T-helper 1 cell treated with Interleukin-12 subunit alpha and Interleukin-12 subunit beta and Interleukin-4 antibody, amounts not matched to agents 30 ng/mL and 1 ng/mL, for 36 hours (primary cell): ENCODE results near the gene KPNB1. TPM values are rescaled to one million over a fixed set of nuclear protein-coding genes. Genes with fewer than 3 reads are reported as not detected.

Experiments
- intact Hi-C: fragments of 100-400 bp; cut with micrococcal nuclease; formaldehyde crosslinking; loops from one replicate; pipeline ENCODE4 v1.15.1; 2024
- total RNA-seq: library from RNA; stranded (reverse); gene quantifications from 2 replicates; pipeline ENCODE4 v1.2.3, GENCODE V29; 2022

Gene KPNB1
- total RNA-seq = 495 and 501 TPM in 2 replicates

DNA sequence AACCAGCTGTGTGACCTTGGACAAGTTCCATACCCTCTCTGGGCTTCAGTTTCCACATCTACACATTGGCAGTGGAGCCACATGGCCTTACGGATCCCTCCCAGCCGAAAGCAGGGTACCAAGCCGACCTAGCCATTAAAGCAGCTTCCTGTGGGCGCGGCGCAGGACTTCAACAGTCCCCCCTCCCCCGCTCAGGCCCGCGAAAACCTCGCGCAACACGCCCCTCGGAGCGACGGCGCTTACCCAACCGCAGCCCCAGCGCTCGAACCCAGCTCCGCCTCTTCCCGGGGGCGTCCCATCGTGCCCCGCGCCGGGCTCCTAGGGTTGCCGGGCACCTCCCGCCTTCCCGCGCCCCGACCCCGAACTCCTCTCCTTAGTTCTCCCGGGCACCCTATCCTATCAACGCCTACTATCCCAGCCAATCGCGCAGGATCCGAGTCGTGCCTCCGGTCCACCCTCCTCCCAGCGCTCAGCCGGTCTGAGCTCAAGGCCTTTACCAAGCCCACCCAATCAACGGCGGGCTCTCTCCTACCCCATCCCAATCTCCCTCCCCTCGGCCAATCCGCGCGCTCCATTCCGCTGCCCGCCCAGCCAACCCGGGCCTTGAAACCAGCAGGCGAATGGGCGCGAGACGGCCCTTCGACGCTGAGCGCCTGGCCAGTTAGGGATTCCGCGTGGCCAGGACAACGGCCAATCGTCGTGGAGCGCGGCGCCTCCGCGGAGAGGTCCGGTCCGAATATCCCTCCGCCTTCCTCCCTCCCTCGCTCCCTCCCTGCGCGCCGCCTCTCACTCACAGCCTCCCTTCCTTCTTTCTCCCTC, at the start of gene KPNB1:
TSS of gene KPNB1 (plus strand) at position 767 of the 819 bp plus-strand sequence. CDS start 326 bp downstream, outside the sequence.
- intact Hi-C loops = loop anchor here (1.0 to 5.0 kb wide), 11 partner anchors 11 to 1543 kb away; partner anchors contain the start of genes ATP5MC1, CDC27, LRRC46 and MRPL10

DNA sequence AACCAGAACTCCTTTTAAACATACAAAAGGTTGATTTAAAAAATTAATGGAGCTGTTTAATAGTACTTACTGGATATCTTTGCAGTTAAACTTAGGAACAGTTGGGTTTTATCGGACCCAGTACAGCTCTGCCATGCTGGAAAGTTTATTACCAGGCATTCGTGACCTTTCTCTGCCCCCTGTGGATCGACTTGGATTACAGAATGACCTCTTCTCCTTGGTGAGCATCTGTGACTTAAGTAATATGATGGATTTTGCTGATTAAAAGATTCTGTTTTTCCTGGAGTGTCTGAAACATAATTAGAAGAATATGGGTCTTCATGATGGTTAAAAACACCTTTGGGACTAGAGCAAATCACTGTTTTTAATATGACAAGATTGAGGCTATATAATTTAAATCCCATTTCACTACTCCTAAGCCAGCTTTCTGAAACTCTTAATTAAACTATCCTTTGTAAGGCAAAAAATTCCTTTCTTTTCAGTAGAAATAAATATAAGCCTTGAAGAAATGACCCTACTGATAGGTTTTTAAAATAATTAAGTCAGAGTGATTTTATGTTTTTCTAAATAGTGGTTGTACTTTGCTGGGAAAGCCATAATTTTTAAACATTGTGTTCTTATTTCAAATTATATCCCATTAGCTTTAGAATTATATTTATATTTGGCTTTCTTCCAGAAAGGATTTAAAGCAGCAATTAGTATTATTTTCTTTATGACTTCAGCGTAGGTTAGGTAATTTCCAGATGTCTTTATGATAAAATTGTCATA, 45.7 kb upstream of the KPNB1 start:
- intact Hi-C loops = no loop called here

DNA sequence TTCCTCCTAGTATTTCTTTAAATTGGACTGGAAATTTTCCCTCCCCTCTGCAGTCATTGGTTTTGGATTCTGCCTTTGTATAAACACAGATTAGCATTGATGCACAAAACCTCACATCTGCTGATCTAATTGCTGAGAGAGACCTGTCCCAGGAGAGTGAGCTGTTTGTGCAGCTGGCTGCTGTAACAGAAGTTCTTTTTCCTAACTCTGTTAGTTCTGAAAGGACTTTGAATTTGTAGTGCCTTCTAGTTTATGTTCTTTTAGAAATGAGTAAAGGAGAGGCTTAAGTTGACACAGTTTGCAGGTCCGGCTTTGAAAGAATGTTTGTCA, 45.2 kb upstream of the KPNB1 start:
- intact Hi-C loops = no loop called here

DNA sequence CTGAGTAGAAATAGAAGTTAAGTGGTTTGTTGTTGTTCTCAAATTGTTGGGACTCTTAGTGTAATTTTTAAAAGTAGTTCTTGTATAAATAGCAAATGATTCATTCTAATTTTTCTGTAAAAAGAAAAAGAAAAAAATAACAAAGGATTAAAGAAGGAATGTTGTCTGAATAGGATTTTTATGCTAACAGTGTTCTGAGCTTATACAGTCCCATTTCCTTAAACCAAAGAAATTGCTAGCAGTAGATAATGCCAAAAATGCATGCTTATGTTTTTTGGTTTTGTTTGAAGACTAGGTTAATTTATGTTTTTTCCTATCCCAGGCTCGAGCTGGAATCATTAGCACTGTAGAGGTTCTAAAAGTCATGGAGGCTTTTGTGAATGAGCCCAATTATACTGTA, 44.7 kb upstream of the KPNB1 start:
- intact Hi-C loops = no loop called here

DNA sequence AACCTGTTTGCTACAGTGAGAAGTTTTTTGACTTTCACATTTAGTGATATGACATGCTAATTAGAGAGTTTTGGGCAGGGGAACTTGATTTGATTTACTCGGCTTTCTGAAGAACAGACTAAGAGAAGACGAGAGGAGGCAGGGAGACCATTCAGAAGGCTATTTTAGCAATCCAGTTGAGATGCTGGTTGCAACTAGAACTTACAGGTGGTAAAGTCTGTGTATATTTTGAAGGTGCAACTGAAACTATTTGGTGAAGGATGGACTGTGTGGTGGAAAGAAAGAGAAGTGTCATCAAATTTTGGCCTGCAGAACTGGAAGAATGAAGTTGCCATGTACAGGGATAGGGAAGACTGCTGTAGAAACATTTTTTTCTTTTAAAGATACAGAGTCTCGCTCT, 42.2 kb upstream of the KPNB1 start:
- intact Hi-C loops = no loop called here

DNA sequence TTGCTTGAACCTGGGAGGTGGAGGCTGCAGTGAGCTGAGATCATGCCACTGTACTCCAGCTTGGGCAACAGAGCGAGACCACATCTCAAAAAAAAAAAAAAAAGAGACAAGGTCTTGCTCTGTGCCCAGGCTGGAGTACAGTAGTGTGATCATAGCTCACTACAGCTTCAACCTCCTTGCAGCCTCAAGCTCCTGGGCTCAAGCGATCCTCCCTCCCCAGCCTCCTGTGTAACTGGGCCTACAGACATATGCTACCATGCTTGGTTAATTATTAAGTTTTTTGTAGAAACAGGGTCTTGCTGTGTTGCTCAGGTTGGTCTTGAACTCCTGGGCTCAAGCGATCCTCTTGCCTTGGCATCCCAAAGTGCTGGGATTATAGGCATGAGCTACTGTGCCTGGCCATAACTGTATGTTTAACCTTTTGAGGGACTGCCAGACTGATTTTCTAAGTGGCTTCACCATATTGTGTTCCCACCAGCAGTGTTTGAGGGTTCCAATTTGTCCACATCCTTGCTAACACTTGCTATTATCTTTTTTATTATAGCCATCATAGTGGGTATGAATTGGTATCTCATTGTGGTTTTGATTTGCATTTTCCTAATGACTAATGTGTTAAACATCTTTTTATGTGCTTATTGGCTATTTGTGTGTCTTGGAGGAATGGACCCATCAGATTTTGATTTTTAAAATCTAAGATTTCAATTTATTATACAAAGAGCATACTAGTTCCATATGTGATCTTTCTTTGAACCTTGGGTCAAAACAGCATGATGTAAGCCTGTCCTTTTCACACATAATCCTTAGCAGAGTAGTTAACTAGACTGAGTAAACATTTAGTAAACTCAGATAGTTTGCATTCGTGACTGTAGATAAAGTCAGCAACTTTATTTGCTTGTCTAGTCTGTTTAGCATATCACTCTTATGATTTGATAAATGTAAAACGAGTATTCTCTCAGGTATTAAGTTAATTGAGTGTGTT, 38.1 kb upstream of the KPNB1 start:
- intact Hi-C loops = no loop called here

DNA sequence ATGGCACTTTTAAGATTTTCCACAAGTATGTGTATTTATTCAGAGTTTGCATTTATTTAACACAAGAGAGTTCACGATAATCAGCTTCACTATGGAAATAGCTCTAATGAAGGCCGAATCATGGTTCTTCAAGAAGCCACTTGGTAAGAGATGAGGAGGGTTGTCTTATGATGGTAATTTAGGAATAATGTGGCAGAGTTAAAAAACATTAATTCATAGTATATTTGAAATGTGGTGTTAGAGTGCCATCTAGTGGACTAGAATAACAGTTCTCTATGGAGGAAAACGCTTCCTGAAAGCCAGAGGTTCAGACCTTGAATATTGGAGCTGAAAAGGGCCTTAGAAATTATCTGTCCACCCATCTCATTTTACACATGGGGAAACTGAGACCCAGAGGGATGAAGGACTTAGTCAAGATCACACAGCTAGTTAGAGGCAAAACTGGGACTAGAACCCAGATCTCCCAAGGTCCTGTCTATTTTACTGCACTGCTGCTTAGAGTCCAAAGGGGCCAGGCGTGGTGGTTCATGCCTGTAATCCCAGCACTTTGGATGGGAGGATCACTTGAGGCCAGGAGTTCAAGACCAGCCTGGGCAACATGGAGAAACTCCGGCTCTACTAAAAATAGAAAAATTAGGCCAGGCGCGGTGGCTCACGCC, 33.8 kb upstream of the KPNB1 start:
- intact Hi-C loops = loop anchor here (1.0 to 5.0 kb wide), 5 partner anchors 114 to 387 kb away; no protein-coding TSS in a partner anchor

DNA sequence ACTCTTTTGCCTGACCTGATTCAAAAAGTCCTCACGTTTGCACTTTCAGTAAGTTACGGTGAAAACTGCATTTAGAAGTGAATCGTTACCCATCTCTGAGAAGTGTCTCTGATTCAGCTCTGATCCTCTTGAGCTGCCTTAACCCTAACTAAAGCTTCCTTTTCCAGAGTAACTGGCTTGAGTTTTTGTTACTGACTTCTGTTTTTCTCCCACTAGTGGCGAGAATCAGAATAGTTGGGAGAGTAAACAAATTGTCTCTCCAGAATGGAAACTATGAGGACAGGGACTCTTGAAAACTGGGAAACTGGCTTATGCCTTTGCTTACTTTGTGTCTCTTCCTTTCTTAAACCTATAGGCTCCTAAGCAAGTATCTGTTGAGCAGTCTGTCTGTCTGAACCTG, 31.3 kb upstream of the KPNB1 start:
- intact Hi-C loops = loop anchor here (5.0 kb wide), 2 partner anchors 116 to 184 kb away; no protein-coding TSS in a partner anchor

DNA sequence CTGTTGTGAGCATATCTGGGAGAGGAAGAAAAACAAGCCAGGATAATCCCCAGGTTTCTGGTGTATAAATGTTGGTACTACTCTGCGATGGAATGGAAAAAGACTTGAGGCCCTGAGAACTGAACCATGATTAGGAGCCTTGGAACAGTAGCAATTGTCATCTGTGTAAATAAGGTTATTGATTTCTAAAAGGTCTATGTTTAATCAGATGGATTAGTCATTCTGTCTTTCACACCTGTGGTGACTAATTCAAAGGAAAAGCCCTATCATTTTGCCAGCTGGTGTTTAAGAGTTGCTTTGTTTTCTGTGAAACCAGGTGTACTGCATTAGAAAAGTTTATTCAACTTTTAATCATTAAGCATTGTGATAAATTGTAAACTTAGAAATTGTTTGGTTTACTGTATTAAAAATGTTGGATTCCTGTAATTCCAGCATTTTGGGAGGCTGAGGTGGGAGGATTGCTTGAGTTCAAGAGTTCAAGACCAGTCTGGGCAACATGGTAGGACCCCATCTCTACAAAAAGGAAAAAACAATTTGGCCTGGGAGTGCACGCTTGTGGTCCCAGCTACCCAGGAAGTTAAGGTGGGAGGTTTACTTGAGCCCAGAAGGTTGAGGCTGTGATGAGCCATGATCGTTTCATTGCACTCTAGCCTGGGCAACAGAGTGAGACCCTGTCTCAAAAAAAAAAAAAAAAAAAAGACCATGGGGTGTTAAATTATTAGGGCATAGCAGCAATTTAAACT, 29.0 kb upstream of the KPNB1 start:
- intact Hi-C loops = no loop called here

DNA sequence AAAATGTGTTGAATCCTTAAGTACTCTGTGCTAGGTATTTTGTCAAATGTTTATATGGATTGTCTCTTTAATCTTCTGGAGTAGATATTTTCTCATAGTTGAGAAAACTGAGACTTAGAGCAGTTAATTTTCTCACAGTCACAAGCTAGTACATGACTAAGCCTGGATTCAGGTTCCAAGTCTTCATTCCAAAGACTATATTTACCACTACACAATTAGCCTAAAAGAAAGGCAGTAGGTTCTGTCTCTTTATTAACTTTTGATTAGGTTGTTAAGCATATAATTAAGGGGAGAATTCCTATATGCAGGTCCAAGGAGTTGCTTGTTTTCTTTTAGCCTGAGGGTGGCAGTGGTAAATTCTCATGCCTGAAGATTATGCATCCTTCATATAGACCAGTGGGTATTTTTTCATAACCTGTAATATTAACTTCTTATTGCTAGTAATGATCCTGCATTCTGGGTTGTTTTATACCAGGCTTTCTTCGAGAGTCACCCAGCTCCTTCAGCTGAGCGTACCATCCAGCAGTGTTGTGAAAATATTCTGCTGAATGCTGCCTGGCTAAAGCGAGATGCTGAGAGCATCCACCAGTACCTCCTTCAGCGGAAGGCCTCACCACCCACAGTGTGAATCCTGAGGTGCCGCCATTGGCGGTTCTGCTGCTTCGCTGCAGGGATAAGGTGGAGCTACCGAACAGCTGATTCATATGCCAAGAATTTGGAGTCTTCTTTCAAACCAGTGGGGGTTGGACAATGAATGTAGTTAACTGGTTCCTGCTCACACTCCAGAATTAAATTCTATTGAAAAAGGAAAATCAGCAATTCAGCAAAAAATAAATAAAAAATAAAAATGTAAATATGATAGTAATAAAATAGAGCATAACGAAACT, 28.2 kb upstream of the KPNB1 start:
- intact Hi-C loops = no loop called here

DNA sequence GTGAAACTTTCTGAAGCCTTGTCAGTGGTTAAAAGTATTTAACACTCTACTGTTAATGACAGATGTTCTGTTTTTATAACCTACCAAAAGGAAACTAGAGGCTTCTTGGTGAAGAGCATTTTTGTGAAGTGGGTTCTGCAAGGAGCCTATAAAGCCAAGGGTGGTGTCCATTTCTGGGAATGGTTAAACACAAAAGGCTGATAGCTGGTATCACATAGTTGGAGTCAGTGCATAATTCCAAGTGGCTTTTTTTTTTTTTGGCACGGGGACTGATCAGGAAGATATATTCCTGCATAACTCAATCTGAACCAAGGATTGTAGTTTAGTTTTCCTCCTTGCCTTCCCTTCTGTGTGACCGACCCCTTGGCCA, 27.6 kb upstream of the KPNB1 start:
- intact Hi-C loops = no loop called here

DNA sequence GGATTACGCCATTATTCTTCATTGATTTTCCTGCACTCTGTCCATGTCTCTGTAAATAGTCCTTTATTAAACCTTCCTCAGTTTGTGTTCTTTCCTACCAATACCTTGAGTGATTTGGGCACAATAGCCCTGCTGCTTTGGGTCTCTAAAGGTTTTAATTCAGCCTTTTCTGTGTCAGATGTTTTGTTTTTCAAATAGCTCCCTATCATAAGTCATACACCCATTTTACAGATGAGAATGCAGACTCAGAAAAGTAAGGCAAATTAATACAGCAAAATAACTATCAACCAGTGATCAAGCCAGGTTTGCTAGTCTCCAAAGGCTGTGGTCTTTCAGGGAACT, 25.0 kb upstream of the KPNB1 start:
- intact Hi-C loops = no loop called here

DNA sequence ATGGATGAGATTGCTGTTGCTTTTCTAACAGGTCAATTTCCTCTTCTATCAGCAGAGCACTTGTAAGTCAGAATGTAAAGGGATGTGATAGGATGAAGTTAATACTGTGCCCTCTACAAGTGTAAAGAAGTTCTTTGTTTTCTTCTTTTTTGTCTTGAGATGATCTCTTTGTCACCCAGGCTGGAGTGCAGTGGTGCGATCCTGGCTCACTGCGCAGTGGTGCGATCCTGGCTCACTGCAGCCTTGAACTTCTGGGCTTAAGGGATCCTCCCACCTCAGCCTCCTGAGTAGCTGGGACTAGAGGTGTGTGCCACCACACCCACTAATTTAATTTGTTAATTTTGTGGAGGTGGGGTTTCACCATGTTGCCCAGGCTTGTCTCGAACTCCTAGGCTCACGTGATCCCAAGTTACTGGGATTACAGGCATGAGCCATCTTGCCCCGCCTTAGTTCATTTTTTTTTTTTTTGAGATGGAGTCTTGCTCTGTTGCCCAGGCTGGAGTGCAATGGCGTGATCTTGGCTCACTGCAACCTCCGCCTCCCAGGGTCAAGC, 21.6 kb upstream of the KPNB1 start:
- intact Hi-C loops = no loop called here

DNA sequence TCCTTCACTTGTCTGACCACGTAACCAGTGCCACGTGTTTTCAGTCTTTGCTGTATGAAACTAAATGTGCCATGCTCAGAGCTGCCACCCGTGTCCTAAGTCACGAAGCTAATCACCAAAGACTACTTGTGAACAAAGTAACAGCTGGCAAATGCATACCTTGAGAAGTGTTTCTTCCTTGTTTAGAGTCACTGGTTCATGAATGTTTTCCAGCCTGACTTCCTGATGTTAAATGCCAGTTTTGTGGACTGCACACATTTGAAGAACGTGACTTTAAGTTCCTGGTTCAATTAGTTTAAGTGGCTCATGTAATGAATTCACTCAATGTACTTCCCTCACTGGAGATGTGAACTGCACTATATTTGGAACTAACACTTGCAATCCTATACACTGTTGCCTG, 19.9 kb upstream of the KPNB1 start:
- intact Hi-C loops = no loop called here

DNA sequence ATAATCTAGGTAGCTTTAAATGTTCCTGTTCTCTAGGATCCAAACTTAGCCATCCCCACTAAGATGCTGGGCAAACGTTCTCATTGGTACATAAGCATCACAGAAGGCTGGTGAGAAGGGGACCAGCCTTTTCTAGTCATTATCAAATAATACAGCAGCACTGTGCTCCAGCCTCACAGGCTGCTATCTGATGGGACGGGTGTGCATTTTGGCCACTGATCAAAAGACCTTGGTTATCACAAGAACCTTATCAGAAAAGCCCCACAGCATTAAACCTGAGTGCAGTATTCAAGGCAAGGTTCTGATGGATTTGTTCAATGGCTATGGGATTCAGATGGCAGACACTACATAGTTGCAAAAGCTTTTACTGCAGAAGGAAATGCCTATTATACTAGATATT, 19.1 kb upstream of the KPNB1 start:
- intact Hi-C loops = no loop called here

DNA sequence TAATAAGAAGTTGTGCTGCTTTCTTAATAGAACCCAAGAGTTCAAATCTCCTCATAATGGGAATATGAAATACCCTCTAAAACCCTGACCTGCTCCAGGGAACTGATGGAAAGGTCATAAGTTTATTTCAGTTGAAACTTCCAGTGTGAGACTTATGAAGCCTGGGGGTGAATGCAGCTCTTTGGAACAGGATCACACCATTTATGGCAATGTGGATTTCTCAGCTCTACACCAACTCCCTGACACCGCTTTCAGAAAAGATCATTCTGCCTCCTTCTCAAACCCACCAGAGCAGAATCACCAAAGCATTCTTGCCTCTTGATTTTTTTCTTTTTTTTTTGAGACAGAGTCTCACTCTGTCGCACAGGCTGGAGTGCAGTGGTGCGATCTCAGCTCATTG, 16.7 kb upstream of the KPNB1 start:
- intact Hi-C loops = no loop called here

DNA sequence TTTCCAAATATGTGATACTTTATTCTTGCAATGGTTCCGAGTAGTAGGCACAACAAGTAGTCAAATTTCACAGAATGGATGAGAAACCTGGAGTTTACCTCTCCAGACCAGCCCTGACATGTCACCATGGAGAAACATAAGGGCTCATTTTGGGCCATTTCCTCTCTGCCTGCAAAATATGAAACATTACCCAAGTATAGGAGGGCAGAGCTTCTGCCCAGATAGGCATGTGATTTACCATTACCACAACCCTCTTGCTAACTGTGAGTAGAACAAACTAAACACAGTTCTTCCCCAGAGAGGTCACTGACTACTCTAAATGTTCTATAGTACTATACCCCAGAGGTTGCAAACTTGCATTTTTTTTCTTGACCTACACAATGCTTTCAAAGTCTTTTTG, 15.7 kb upstream of the KPNB1 start:
- intact Hi-C loops = no loop called here

DNA sequence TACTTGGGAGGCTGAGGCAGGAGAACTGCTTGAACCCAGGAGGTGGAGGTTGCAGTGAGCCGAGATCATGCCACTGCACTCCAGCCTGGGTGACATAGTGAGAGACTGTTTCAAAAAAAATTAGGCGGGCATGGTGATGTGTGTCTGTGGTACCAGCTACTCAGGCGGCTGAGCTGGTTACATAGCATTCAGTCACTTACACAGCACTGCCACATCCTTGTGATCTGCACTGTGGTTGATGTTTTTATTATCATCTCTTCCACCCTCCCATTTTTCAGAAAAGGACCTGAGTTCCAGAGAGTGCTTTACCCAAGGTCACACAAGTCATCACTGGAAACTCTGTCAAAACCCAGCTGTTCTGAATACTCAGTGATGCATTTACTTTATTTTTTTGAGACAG, 14.8 kb upstream of the KPNB1 start:
- intact Hi-C loops = no loop called here

DNA sequence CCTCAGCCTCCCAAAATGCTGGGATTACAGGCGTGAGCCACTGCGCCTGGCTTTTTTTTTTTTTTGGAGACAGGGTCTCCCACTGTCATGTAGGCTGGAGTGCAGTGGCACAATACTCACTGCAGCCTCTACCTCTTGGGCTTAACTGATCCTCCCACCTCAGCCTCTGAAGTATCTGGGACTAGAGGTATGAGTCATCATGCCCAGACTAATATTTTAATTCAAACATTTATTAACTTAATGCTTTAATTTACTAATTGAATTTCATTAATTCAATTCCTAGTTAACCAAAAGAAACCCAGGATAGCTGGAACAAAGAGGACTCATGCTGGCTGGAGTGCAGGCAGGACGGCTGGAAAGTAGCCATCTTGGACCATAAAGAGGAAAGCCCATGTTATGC, 14.0 kb upstream of the KPNB1 start:
- intact Hi-C loops = no loop called here
